Measurements from ENCODE around the gene HTR3B.

DNA sequence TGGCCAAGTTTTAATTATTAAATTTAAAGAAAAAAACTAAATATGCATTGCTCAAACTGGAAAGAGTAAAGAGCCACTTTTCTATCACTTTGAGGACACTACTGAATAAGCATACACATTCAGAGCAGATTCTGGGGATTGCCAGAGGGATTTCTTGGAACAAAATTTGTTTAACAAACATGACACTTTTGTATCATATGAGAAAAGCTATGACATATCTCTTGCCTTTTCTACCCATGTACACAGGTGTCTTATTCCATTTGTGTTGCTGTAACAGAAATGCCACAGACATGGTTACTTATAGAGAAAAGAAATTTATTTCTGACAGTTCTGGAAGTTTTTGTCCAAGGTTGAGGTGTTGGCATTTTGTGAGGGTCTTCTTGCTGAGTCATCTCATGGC lies 15.7 kb upstream of the HTR3B start:
- TF ChIP-seq, protein P1, sequence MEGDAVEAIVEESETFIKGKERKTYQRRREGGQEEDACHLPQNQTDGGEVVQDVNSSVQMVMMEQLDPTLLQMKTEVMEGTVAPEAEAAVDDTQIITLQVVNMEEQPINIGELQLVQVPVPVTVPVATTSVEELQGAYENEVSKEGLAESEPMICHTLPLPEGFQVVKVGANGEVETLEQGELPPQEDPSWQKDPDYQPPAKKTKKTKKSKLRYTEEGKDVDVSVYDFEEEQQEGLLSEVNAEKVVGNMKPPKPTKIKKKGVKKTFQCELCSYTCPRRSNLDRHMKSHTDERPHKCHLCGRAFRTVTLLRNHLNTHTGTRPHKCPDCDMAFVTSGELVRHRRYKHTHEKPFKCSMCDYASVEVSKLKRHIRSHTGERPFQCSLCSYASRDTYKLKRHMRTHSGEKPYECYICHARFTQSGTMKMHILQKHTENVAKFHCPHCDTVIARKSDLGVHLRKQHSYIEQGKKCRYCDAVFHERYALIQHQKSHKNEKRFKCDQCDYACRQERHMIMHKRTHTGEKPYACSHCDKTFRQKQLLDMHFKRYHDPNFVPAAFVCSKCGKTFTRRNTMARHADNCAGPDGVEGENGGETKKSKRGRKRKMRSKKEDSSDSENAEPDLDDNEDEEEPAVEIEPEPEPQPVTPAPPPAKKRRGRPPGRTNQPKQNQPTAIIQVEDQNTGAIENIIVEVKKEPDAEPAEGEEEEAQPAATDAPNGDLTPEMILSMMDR (IDR thresholded peaks at IDR 0.05), result no peak
- TF ChIP-seq POLR2A (IDR thresholded peaks at IDR 0.05) (no peak), EP300 (IDR thresholded peaks at IDR 0.05) (no peak)
